ENCODE data around the gene PARVA.

Gene PARVA

DNA sequence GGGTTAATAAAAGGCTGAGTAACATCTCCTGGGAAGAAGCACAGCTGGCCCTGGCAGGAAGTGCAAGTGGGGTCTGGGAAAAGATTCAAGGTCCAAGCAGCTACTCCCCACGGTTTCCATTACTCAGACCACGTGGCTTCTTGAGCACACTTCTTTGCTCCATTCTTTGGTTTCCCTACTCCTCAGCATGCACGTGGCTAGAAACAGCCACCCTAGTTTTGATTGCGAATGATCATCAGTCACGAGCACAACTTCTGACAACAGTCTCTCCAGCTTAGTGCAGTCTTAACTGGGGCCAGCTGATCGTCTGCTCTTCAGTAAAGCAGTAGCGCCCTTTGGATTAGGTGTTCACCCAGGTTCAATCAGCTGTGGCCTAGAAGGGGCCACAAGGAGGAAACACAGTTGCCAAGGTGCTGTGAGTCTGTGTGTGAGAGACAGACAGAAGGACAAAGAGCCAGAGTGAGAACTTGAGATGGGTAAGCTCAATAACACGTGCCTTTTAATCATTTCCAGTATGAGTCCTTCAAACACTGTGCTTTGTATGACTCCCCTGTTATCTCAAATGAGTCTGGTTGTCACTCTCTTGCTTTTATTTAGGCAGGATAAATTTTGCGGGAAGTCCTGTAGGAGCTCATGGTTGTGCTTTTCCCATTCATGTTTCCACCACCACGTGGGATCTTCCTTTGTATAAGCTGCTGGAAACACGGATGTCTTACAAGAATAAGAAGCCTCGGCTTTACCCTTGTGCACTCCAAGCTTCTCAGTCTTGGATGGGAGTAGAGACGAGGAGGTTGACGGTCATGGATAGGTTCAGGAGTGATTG is 901 bp upstream of the PARVA start:
- DNase-seq, result peak in 2 of 14 donors; percentile 17 to 30

DNA sequence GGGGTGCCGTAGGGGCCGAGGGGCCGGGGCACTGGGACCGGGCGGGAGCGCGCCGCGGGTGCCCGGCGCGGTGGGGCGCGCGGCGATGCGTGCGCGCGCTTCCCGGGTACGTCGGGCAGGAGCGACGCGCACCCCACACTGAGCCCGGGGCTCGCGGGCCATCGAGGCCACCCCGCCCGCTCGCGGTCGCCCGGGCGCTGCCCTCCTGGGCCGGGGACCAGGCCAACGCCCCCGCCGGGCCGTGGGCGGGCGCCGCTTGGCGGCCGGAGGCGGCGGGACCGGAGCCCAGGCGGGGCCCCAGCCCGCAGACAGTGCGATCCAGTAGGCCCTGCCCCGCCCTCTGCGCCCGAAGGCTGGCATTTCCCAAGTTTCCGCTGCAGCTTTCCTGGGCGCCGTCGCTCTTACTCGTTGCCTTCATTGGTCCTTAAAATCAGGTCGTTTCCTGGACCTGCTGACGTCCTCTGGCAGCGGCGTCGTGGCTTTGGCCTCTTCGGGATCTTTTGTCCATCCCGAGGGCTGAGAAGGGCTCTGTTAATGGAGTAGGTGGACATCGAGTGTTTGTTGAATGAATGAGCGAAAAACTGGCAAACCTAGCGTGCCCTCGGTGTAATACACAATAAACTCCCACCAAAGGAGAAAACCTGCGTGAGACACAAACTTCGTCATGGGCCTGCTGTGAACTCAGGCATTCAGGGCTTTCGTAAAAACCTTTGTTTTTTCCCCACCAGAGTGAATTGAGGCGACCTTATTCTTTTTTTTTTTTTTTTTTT is 638 bp downstream of the PARVA start:
- DNase-seq, result peak in 8 of 14 donors; percentile 10 to 75 (median 40)

DNA sequence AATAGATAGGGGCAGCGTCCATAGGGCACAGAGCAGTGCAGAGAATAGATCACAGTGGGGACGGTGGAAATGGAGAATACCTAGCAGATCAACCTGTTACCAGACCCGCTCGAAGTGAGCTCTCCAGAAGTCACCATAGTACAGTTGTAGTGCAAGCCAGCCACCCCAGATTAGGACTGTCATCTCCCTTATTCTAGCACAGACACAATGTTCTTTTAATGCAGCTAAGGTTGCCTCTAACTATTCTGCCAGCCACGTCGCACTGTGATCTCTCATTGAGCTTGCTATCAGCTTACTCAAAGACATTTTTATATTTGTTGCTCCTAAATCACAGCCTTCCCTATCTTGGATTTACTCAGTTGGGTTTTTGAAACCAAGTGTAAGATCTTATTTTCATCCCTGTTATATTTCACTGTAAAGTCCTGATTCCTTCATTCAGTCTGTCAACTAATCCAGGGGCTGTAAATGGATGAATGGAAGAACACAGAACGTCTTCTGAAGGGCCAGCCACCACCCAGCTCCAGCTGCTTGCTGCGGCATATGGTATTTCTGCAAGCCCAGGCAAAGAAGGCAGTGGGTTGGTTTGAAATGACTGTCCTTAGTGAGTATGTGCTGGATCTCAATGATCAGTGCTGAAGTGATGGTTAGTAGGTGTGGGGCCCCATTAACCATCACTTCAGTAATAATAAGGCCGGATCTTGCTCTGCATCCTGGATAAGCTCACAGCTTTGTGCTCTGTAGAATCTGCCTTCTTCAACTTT is 3.4 kb downstream of the PARVA start:
- no peak for DNase-seq

DNA sequence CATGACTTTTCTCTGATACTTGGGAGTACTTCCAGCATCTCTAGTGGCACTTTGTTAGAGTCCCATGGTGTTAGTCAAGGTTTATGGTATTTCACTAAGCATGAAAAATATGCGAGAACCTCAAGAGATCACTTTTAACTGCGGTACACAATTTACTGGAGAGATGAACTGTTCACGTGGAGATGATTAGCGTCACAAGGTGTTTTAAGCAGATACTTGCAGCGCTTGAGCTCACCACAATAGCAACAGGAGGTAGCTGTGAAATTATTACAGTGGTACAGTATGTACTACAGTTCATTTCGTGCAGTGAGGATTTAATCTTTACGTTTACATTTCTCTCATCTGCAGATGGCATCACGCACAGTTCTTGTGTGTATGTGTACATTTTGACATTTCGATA is 4.5 kb downstream of the PARVA start:
- DNase-seq, result no peak

DNA sequence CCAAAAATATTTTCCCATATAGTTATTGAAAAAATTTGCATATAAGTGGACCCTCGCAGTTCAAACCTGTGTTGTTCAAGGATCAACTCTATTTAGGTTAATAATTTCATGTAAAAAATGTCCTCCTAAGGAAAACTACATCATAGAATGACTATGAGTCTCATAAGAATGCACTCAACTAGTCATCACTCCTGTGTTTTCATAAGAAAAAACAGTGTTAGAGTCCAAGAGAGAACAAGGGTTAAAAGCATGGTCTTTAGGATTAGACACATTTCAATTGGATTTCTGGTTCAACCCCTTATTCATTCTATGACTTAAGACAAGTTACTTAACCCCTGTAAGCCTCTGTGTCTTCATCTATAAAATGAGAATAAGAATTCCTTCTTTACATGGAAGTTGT is 5.1 kb downstream of the PARVA start:
- DNase-seq, result no peak

DNA sequence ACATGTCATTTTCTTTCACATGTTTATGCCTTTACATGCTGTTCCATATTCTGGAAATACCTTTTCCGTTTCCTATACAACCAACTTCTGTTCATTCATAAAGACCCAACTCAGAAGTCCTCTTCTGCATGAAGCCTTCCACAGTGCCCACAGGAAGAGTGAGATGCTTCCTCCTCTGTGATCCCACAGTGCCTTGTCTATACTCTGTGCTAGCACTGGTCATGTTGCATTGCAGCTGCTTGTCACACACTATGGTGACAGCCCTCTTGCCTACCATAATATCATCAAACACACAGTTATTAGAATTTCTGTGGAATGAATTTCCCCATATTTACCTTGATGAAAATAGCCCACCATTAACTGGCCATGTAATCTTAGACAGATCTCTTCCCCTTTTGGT is 8.9 kb downstream of the PARVA start:
- DNase-seq, result no peak

DNA sequence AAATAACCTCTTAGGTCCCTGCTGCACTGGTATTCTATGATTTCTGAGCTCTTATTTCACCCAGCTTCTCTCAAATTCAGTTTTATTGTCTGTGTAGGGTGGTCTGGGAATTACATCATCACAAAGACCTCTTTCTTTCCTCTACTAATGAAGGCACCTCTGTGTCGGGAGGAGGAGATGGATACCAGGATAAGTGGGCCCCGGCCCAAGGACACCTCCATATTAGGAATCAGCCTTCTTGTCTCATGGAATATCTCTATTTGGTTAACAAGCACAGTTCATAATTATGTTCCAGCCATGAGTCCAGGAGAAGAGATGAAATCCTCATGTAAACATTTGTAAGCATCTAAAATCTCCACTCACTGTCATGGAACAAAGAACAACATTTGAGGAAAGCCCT is 9.4 kb downstream of the PARVA start:
- no peak for DNase-seq

DNA sequence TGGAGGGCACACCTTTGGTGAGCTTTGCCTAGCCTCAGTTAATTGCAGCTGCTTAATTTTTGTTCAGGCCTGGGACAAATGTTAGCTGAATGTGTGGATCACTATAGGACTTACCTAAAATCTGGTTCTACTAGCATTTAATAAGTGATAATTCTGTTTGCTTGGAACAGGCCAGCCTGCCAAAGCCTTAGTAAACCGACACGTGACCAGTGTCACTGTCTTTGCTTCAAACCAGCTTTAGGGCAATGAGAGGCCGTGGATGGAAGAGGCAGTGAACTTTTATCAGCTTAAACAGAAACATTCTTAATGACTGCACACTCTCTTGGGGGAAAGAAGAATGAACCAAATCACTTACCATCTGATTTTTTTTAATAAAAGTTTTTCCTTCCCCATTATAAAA is 10.8 kb downstream of the PARVA start:
- no peak for DNase-seq

DNA sequence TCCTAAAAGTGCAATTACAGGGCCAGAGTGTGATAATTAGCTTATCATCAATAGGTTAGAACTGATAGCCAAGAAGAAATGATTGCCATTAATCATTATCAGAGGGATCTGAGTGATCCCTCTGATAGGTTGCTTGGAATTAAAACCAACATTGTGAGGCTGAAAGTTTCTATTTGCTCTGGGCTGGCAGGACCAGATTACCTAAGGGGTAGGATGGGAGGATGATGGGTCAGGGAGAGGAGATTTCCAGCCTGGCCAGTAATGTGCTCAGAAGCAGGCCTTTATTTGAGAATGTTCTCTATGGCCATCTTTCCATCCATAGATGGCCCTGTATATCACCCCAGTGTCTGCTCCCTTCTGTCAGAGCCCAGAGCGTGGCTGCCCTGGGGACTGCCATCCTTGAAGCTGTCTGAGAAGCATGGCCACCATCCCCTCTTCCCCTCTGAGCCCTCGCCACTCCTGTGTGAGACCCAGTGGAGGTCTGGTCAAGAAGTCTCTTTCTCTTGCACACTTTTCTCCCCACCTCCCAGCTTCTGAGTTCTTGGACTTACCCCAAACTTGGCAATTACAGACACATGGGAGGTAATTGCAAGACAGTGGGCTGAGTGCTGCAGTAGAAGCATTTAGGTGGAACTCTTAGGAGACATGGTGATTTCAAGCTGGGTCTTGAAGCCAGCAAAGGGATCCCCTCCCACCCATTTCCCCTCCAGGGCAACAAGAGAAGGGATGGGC is 11.7 kb downstream of the PARVA start:
- no peak for DNase-seq

DNA sequence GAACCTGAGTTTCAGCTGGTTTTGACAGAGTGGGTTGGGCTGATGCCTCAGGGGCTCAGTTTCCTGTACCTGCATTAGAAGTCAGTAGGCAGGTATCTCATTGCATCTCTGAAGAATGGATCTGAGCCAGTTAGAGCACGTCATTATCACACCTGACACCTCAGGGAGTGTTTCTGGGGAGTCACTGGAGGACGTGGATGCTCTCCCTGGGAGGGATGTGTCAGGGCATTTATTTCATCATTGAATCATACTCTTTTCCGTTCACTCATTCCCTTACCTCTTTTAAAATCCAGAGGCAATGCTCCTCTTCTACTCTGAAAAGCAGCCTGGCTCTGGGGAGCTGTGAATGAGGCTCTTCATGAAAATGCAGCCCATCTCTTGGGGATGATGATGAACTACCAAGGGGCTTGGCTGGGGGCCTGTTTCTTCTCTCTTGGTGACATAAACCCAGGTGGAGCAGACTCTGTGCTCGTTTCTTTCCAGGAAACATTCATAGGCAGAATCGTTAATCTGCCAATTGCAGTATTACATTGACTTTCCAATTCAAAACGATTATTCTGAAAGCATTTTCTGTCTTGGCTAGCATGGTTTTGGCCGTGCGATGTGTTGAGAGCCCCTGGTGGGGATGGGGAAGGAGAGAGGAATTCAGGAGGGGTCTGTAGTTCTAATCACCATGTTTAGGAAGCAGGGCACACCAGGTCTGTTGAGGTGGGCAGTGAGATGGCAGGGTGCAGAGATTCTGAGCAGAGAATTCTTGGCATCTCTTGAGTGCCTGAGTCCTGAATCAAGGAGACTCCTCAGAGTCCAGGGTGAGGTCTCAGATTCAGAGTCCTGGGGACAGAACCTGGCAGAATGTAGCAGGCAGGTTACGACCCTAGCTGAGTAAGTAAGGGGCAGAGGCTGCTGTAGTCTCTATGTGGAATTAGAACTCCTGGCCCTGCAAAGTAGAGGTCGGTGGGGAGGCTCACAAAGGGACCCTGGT is 12.6 kb downstream of the PARVA start:
- peak in 1 of 14 donors; percentile 8 for DNase-seq

DNA sequence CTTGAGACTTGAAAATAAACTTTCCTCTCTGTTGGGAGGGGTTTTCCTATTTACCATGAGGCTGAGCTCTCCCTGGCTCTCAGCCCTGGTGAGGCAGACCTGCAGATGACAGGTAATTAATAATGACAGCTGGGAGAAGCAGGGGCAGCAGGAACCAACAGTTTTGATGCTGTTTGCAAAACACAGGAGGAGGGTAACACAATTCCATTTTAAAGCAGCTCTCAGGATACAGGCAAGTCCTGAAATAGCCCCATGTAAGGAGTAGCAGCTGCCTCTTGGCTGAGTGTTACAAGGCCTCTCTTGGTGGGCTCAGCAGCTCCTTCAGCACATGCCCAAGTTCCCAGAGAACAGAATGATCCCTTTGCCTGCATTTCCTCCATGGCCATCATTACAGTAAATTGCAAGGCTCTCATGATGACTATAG is 13.3 kb downstream of the PARVA start:
- DNase-seq, result peak in 1 of 14 donors; percentile 65

DNA sequence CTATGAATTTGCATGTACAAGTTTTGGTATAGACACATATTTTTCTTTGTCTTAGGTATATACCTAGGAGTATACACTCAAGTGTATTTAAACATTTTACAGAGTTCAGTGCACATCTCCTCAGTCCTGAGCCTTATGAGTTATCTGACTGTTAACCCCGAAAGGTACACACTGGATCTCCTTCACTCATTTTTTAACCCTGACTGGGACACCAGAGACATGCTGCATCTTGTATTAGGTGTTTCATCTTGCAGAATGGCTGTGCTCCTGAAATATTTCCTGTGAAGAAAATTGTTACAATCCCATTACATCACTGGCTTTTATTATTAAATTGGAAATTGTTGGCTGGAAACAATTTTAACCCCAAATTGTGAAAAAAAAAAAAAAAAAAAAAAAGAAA is 15.3 kb downstream of the PARVA start:
- no peak for DNase-seq

DNA sequence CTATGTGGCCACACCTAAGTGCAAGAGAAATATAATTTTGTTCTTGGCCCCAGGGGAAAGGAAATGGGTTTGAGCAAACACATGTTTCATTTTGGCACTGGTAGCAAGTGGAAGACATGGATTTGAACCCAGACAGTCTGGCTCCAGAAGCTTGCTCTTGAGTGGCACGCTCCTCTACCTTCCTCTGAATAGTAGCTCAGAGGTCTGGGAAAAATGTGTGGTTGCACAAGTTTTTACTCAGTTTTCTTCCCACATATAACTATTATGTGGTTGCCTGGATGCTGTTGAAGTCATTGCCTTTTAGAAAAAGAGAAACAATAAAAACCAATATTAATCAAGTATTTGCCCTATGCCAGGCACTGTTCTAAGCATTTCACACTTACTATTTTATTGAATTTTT is 16.3 kb downstream of the PARVA start:
- DNase-seq, result no peak

DNA sequence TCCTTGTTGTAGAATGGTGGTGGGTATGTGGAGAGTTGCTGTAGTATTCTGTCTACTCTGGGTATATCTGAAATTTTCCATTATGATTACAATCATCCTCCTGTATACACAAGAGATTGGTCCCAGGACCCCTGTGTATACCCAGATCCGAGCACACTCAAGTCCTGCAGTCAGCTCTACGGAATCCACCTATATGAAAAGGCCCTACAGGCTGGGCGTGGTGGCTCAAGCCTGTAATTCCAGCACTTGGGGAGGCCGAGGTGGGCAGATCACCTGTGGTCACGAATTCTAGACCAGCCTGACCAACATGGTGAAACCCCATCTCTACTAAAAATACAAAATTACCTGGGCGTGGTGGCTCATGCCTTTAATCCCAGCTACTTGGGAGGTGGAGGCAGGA is 17.2 kb downstream of the PARVA start:
- DNase-seq, result no peak

DNA sequence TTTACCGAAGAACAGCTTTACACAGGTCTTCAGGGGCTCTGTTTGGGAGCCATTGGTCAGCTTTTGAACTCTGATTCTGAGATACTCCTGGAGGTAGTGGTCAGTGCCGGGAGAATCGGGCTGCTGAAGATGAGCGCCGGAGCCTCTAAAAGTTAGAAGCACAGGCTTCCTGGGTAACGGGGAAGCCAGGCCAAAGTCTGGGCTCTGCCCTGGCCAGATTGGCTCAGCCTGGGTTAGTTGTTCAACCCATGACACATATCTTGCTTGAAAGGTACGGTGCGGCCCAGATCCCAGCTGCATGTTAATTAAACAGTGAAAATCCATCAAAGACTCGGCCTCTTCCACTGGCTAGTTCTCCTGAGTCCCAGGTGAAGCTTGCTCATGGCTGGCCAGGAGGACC is 18.0 kb downstream of the PARVA start:
- DNase-seq, result peak in 1 of 14 donors; percentile 51

DNA sequence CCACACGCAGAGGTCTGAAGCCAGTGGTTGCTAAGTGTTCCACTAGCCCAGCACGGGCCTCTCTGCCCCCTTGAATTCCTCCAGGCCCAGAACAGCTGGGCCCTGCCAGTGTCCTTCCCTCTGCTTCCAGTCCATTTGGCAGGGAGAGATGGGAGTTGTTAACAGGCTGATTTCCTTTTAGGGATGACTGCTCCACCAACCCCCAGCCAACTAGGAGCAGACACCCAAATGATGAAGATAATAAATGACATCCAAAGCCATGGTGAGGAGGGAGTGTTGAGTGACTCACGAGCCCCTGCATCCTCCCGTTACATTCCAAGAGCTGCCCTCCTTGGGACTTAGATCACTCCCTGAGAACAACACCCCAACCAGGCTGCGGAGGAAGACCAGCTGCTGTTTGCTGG is 20.6 kb downstream of the PARVA start:
- DNase-seq, result peak in 1 of 14 donors; percentile 21

DNA sequence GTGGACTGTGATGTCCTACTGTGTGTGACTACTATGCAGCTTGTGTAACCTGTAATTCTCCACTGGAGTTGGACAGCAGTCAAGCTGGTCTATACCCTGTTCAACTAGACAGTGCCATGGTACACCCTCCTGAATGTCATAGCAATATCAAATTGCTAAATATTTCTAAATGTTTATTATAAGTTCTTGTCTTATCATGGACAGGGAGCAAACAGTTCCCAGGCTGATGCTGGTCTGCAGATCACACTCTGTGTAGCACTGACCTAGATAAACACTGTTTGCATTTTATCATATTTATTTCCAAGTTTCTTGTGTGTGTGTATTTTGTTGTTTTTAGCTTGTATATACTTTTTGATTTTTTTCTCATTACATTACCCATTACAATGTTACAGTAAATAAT is 22.0 kb downstream of the PARVA start:
- no peak for DNase-seq

DNA sequence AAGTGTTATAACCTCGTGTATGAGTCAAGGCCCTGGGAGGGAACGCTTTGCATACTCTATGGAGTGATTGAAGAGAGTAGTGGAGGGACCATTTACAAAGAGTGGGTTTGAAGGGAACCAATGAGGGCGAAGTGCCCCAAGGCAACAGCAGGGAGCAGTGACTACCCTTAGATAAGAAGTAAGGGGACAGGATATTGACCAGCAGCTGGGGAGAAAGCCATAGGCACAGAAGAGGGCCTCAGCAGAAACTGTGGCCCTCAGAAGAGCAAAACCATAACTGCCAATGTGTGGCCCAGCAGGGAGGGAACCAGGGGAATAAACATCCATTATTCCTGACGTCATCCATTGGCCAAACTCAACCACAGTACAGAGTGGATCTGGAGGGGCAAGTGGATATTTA is 24.7 kb downstream of the PARVA start:
- no peak for DNase-seq

DNA sequence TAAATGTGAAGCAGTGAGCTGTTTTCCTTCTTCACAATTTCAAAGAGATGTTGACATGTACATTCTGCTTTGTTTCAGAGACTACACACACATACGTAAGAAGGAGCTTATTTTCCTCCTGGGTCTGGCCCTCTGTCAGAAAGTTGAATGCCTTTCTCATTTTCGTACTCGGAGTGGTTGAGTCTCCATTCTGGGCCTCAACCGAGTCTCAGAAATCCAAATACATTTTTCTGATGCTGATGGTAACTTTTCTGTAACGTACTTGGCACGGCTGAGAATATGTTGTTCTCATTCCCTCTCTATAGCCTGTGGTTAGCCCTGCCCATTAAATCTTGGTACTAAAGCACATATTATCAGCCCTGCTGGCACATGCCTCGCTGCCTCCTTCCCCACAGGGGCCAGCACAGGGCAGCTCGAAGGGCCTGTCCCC is 25.3 kb downstream of the PARVA start:
- no peak for DNase-seq

DNA sequence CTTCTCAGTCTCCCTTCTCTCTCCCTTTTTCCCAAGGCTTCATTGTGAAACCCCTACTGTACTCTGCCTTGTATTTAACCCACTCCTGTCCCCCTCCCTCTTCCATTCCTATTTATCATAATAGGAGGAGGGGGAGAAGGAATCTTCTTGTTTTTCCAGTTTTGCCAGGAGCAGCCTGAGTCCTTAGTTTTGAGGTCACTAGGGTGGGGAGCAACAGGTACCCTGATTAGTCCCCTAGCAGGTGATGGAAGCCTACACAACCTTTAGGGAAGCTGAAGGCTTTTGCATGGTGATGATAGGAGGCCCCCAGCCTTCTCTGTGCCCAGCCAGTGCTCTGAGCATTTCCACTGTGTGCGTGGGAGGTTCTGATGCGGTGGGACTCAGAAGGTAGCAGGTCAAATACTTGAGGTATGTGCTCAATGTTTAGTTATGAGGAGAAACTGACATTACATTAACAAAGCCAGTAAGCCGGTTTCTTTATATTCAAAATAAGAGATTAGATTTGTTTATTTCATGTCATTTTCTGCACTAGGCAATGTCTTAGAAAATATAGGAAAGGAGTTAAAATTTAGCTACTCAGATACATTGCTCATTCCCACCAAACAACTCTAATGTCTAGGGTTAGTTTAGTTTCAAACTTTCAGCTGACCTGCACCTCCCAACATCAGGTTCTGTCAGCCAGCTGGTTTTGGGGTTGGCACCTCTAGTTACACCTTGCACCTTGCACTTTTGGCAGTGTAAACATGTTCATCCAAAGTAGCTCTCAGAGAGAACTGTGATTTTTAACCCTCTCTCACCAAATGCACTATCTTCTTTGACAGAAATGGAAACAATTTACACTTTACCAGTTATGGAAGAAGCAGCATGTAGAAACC is 26.0 kb downstream of the PARVA start:
- DNase-seq, result no peak

Data from C1 segment of cervical spinal cord (tissue), 14 donors.